Esophagus squamous epithelium (tissue), 5 donors: ENCODE results near the gene OCA2. TPM values are rescaled to one million over a fixed set of nuclear protein-coding genes. Genes with fewer than 3 reads are reported as not detected.

Source experiments
- DNase-seq: peaks from one replicate; lab custom pipeline; 2025; lab: John Stamatoyannopoulos, UW
- H3K27ac ChIP-seq, 4 donors: fragments of 200-600 bp; sonication (generic); one replicate each; pipeline ENCODE4 v1.5.1; 2016 to 2019; ENCODE audit warnings: mild to moderate bottlenecking in 1 of 4
- H3K27me3 ChIP-seq, 4 donors: fragments of 200-600 bp; sonication (generic); 1 replicate in 3 of 4; 2 replicates in 1 of 4; pipeline versions ENCODE4 v1.5.1 to v1.6.0; 2017 to 2021; ENCODE audit warnings: antibody characterized with exemption in 1 of 4
- H3K36me3 ChIP-seq, 3 donors: fragments of 200-600 bp; sonication (generic); one replicate each; pipeline ENCODE4 v1.5.1; 2016 to 2019
- H3K4me1 ChIP-seq, 3 donors: fragments of 200-600 bp; sonication (generic); one replicate each; pipeline ENCODE4 v1.5.1; 2017 to 2019
- H3K4me3 ChIP-seq, 4 donors: fragments of 200-600 bp; sonication (generic); 1 replicate in 3 of 4; 2 replicates in 1 of 4; pipeline ENCODE4 v1.5.1; 2016 to 2019; ENCODE audit warnings: mild to moderate bottlenecking in 2 of 4, moderate library complexity in 1 of 4
- H3K9me3 ChIP-seq, 3 donors: fragments of 200-600 bp; sonication (generic); one replicate each; pipeline ENCODE4 v1.5.1; 2016 to 2019
- CTCF ChIP-seq, 6 experiments: fragments of 450-650 bp in 4 of 6; fragments of 200-600 bp in 2 of 6; sonication (generic) in 2 of 6; IDR thresholded peaks; one replicate each; pipeline ENCODE4 v1.5.1; 2016 to 2019; ENCODE audit warnings: antibody characterized with exemption in 6 of 6, mild to moderate bottlenecking in 4 of 6, moderate library complexity in 4 of 6
- POLR2A ChIP-seq, 4 donors: fragments of 450-650 bp; IDR thresholded peaks; one replicate each; pipeline ENCODE4 v1.6.1; 2017; ENCODE audit warnings: antibody characterized with exemption in 4 of 4, mild to moderate bottlenecking in 4 of 4, moderate library complexity in 3 of 4
- WGBS, 2 donors: methylation state at CpG; one replicate each; pipeline ENCODE4 v1.1.5; 2018; 5-methylcytosine and 5-hydroxymethylcytosine counted together
- intact Hi-C: fragments of 100-400 bp; cut with DNase I; formaldehyde crosslinking; loops from one replicate; pipeline ENCODE4 v1.15.0; 2022
- total RNA-seq, 4 donors: library from RNA; depleted of rRNA; stranded (reverse); fragments of >200 nt; gene quantifications; one replicate each; pipeline ENCODE4 v1.1.0, GENCODE V29; 2016
- donor health status: DM: yes; HTN: yes; CAD: no.

The OCA2 gene
- total RNA-seq, 4 donors from 2014 or later: 1.7 to 5.5 (median 4.6) TPM

GRCh38 chr15:27787931-27788330, 311.2 kb downstream of the OCA2 start:
- no peaks in the 10 kb centered on the region for H3K9me3 ChIP-seq
- DNase-seq: no peak
- H3K36me3 ChIP-seq: no peaks in the 10 kb centered on the region
- intact Hi-C loops: loop anchor here (5.0 to 10.0 kb wide), 2 partner anchors 34 to 57 kb away; no protein-coding TSS in a partner anchor
- TF ChIP-seq CTCF (IDR thresholded peaks at IDR 0.05) (no peak), POLR2A (IDR thresholded peaks at IDR 0.05) (no peak)
- H3K27me3 ChIP-seq: no peaks in the 10 kb centered on the region
- H3K27ac ChIP-seq: no peak overlapping the region
- no peak overlapping the region for H3K4me3 ChIP-seq
- WGBS, 2 donors: 59 to 72% methylated on average over 1 of the region's 1 CpG
- no peaks in the 10 kb centered on the region for H3K4me1 ChIP-seq

GRCh38 chr15:27784107-27784506, 315.0 kb downstream of the OCA2 start:
- Histone ChIP-seq H3K27me3 (no peaks in the 10 kb centered on the region), H3K4me1 (no peaks in the 10 kb centered on the region), H3K4me3 (no peak overlapping the region), H3K27ac (no peak overlapping the region), H3K36me3 (no peaks in the 10 kb centered on the region), H3K9me3 (no peaks in the 10 kb centered on the region)
- 66 to 68% methylated on average over 6 of the region's 6 CpGs for WGBS, 2 donors
- TF ChIP-seq CTCF (IDR thresholded peaks at IDR 0.05) (no peak), POLR2A (IDR thresholded peaks at IDR 0.05) (no peak)
- no peak for DNase-seq
- intact Hi-C loops: loop anchor here (10.0 kb wide), 1 partner anchor 61 kb away; no protein-coding TSS in a partner anchor

- DNase-seq: no peak
- H3K4me3 ChIP-seq: no peak overlapping the region
- intact Hi-C loops: loop anchor here (10.0 kb wide), 1 partner anchor 61 kb away; no protein-coding TSS in a partner anchor
Measured at GRCh38 chr15:27783678-27784077, 315.4 kb downstream of the OCA2 start.

GRCh38 chr15:27782125-27782524, 317.0 kb downstream of the OCA2 start:
- no peak for TF ChIP-seq POLR2A (IDR thresholded peaks at IDR 0.05)
- no peak for TF ChIP-seq CTCF (IDR thresholded peaks at IDR 0.05)
- Histone ChIP-seq H3K27me3 (no peaks in the 10 kb centered on the region), H3K4me1 (no peaks in the 10 kb centered on the region), H3K36me3 (no peaks in the 10 kb centered on the region), H3K4me3 (no peak overlapping the region), H3K27ac (no peak overlapping the region), H3K9me3 (no peaks in the 10 kb centered on the region)
- 59 to 68% methylated on average over 2 of the region's 2 CpGs for WGBS, 2 donors
- intact Hi-C loops: loop anchor here (10.0 kb wide), 1 partner anchor 63 kb away; no protein-coding TSS in a partner anchor
- no peak for DNase-seq

More at GRCh38 chr15:27783678-27784077, 315.4 kb downstream of the OCA2 start:
- Histone ChIP-seq H3K27me3 (no peaks in the 10 kb centered on the region), H3K27ac (no peak overlapping the region), H3K36me3 (no peaks in the 10 kb centered on the region), H3K4me1 (no peaks in the 10 kb centered on the region), H3K9me3 (no peaks in the 10 kb centered on the region)
- 66 to 71% methylated on average over 1 to 3 of the region's 3 CpGs for WGBS, 2 donors
- no peak for TF ChIP-seq POLR2A (IDR thresholded peaks at IDR 0.05)
- no peak for TF ChIP-seq CTCF (IDR thresholded peaks at IDR 0.05)

GRCh38 chr15:27776501-27776900, 322.6 kb downstream of the OCA2 start:
- TF ChIP-seq CTCF (IDR thresholded peaks at IDR 0.05) (no peak), POLR2A (IDR thresholded peaks at IDR 0.05) (no peak)
- Histone ChIP-seq H3K4me3 (no peak overlapping the region), H3K27me3 (no peaks in the 10 kb centered on the region), H3K9me3 (no peaks in the 10 kb centered on the region), H3K36me3 (no peaks in the 10 kb centered on the region), H3K27ac (no peak overlapping the region), H3K4me1 (no peaks in the 10 kb centered on the region)
- intact Hi-C loops: no loop called here
- no peak for DNase-seq
- WGBS, 2 donors: 87 to 89% methylated on average over 3 to 10 of the region's 15 CpGs
